C4-2B (cell line): ENCODE data around the gene CD24.

Source experiments
- CTCF ChIP-seq: fragments of 450-650 bp; conservative IDR thresholded peaks from 2 replicates; pipeline ENCODE4 v1.5.1; 2017; ENCODE audit warnings: mild to moderate bottlenecking
- ZFX ChIP-seq: fragments of 450-650 bp; IDR thresholded peaks from 2 replicates; pipeline ENCODE4 v1.6.1; 2017

GRCh38 chr6:106988664-106989063 lies 14.1 kb upstream of the CD24 start:
- TF ChIP-seq CTCF (no peak), ZFX (no peak)
